HG03135 (cell line): ENCODE measurements around the gene ZSWIM7.

ENCODE experiments used
- ATAC-seq: cut with Tn5 transposase; IDR thresholded peaks from one replicate; pipeline ENCODE4 v1.9.1; 2021; ENCODE audit warnings: mild to moderate bottlenecking, moderate library complexity; ENCODE audit not compliant: unreplicated experiment

ZSWIM7 gene, protein sequence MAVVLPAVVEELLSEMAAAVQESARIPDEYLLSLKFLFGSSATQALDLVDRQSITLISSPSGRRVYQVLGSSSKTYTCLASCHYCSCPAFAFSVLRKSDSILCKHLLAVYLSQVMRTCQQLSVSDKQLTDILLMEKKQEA

DNA sequence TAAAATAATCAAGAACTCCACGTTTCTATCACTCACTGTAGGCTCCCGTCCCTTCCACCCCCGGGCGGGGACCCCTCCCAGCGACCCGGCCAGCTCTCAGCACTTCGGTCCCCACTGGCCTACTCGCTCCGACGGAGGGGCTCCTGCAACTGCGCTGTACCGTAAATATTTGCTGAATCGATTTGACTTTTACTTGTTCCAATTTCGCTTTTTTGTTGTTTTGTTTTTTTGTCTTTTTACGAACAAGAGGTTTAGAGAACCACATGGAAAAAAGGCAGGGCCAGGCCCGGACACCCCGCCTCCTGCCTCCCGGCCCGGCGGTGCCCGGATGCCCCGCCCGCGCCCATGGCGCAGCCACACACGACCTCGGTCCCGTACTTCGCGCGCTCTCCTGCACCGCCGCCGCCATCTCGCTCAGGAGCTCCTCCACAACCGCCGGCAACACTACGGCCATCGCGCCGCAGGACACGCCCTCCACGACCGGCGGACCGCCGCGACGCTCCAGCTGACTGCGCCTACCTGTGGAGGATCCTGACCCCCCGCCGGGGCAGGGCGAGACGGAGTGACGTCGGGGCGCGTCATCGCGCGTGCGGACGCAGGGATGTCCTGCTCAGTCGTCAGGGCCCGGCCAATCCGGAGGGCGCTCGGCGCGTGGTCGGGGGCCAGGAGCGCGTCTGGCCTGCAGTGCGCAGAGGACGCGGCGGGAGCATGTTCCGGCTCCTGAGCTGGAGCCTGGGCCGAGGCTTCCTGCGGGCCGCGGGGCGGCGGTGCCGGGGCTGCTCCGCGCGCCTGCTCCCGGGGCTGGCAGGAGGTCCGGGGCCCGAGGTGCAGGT lies at the start of gene ZSWIM7, which contains the start of gene TTC19:
Gene ZSWIM7 (minus strand): TSS at position 564 of the 833 bp plus-strand sequence. CDS start 110 bp downstream, at position 454.
Gene TTC19 (plus strand): TSS at position 684 of the 833 bp plus-strand sequence. CDS start 25 bp downstream, at position 709.
- ATAC-seq: peak; percentile 87

DNA sequence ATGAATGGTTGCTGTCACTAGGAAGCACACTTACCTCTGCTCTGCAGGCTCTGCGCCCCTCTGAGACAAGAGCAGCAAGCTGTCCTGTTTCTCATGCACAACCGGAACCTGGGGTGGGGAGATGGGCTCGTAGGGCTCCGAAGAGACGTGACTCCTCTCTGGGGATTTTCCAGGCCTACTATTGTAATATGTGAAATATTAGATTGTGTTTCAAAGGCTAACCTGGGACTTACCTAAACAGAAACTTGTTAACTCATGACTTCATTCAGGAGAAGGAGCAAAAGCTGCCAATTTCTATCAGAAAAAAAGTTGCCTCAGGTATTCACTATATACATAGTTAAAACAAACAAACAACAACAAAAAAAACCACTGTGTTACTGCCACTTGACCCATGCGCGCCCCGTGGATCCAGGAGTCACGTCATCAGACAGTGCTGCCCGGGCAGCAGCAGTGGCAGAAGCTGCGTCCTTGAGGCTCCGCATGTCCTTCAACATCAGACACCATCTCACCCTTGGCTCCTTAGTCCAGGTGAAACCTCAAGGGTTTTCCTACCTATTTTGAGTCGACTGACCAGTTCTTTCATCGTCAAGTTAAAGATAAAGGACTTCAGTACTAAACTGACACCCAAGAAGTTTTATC lies 49.4 kb upstream of the ZSWIM7 start:
- no peak for ATAC-seq

GRCh38 chr17:16046966-16047365 lies 47.5 kb upstream of the ZSWIM7 start:
- no peak for ATAC-seq

- no peak for ATAC-seq
These were observed 45.0 kb upstream of the ZSWIM7 start for GRCh38 chr17:16044487-16044886.

- ATAC-seq: no peak
These were observed 41.3 kb upstream of the ZSWIM7 start for GRCh38 chr17:16040710-16041251.

DNA sequence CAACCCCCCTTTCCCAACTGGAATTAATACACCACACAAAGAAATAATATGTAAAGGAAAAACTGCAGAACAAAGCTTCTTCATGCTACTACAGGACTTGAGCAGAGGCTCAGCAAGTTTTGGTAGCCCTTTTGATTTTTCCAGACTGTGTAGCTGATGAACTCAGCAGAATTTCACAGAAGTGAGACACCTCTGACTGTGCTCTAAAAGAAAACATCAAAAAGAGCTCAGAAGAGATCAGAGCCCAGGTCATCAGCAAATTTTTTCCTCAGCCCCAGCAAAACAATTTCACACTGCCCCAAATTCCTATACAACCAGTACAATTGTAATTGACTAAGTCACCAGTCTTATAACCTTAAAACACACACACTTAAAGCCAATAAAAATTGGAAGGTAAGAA lies 38.1 kb upstream of the ZSWIM7 start:
- no peak for ATAC-seq

GRCh38 chr17:16036261-16036660 lies 36.8 kb upstream of the ZSWIM7 start:
- no peak for ATAC-seq

GRCh38 chr17:16033729-16034349 lies 34.3 kb upstream of the ZSWIM7 start:
- ATAC-seq: no peak

DNA sequence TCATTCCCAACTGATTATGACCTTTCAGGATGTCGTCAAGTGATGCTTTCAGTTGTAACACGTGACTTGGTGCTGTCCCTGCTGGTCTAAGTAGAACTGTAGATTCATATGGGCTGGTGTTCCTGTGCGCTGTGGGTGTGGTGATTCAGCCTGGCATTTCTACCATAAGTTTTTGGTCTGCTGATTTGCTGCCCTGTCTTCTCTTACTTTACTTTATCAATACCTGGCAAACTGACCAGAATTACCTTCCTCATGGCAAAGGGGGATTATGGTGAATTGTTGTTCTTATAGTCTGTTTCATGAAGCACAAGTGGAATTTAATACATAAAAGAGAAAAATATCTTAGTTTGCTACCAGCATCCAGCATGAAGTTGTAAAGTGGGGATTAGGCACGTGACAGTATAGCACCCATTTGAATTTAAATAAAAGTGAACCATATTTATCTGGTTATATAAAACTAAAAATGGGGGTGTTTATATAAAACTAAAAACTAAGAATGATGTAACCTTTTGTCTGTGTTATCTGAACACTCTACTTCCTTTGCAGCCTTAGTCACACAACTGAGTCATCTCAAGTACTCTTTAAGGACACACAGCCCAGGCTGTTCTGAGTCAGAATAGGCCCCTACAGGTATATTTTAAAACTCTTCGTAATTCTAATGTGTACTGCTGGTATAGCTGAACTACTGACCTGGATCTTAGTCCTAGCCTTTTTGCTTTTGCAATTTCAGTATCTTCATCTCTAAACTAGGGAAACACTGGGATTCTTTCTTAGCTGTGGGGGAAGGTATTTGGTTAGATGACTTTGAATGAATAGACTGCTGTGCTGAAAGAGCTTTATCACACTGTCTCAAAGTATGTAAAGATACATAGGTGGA lies 28.4 kb upstream of the ZSWIM7 start:
- ATAC-seq: no peak

- ATAC-seq: no peak
These were observed 27.4 kb upstream of the ZSWIM7 start for GRCh38 chr17:16026895-16027294.

DNA sequence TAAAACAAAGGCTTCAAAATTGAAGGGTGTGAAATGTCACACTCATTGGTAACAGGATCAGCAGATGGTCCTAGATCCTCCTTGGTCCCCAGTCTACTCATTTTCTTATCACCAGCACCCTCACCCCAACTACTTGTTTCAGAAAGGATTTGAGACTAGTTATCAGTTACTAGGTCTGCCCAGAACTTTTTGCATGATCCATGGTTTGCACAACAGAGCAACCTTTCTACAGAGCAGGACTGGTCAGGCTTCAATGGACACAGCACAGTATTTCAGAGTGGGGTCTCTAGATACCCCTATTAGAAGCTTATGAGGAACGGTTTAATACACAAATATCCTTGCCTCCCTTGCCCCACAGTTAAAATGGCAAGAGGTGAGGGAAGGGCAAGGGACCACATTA lies 25.7 kb upstream of the ZSWIM7 start:
- no peak for ATAC-seq

- no peak for ATAC-seq
These were observed 24.4 kb upstream of the ZSWIM7 start for GRCh38 chr17:16023881-16024280.

- no peak for ATAC-seq
These were observed 19.8 kb upstream of the ZSWIM7 start for GRCh38 chr17:16019347-16019746.

DNA sequence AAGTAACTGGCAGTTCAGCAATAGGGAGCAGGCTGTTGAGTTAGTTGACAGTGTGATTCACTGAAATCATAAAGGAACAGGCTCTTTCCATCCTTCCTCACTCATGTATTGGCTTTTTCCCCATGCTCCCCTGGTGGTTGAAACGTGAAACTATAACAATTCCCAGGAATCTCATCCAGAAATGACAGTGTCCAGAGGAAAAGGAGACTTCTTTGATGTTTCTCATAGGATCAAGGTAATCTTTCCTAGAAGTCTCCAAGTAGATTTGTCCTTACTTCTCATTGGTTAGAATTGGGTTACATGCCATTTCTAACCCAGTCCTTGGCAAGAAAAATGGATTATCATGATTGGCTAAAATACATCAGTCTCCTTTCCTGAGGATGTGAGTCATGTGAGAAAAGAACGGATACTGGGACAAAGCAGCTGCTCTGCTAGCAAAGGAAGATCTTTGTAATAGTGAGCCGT lies 14.5 kb upstream of the ZSWIM7 start:
- no peak for ATAC-seq

GRCh38 chr17:16007439-16007838 lies 7.9 kb upstream of the ZSWIM7 start:
- ATAC-seq: no peak

DNA sequence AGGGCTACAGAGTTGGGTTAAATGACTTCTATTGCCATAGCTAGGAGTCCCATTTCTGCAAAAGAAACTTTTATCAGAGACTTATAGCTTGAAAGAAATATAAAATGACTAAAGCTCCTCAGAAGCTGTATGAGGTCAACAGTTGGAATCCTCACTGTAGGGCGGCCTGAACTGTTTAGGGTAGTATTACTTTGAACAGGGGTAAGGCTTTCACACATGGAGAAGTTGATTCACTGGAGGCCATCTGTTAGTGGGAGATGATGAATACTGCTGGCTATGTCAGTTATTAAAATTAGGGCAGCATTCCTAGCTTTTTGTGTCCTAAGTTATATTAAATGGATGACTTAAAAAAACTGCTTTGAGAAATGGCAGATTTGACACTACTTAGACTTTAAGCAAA lies 6.1 kb upstream of the ZSWIM7 start:
- ATAC-seq: no peak

DNA sequence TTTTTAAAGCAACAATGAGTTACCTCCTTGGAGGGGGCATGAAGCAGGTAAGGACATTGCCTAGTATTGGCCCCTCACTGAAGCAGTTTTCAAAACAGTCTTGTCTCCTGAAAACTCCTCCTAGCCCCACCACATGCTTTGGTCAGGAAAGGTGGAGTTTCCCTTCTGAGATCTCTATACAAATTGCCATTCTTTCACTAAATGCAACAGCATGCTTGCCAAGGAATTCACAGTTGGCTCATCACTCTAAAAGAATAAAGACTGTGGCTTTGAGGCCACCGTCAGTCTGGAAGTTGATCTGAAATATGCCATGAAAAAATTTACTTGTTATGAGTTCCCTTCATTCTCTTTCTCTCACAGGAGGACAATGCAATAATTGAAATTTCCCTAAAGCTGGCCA lies 4.3 kb upstream of the ZSWIM7 start:
- no peak for ATAC-seq

GRCh38 chr17:16002708-16003260 lies 3.3 kb upstream of the ZSWIM7 start:
- ATAC-seq: no peak

GRCh38 chr17:16001226-16001897 lies 1.9 kb upstream of the ZSWIM7 start:
- ATAC-seq: no peak
